ENCODE measurements around the gene GPR84.
A peak's percentile ranks its signal among the peaks of the same experiment; 100 is the strongest.

Gene GPR84

GRCh38 chr12:54364413-54364812 lies at the start of gene GPR84:
TSS of gene GPR84 (minus strand) at chr12:54364486. CDS start at chr12:54363851, 635 bp downstream.
- DNase-seq = peak in 1 of 2 experiments; percentile 43

- peak; percentile 69 to 74 for DNase-seq
These were observed 49.3 kb upstream of the GPR84 start for GRCh38 chr12:54413284-54414190.

- DNase-seq = no peak
These were observed 48.5 kb upstream of the GPR84 start for GRCh38 chr12:54412786-54413185.

GRCh38 chr12:54412348-54412747 lies 48.1 kb upstream of the GPR84 start:
- DNase-seq = no peak

GRCh38 chr12:54411391-54412241 lies 47.3 kb upstream of the GPR84 start:
- peak; percentile 71 to 80 for DNase-seq

GRCh38 chr12:54409267-54409666 lies 45.0 kb upstream of the GPR84 start:
- DNase-seq = no peak

GRCh38 chr12:54407183-54407905 lies 43.1 kb upstream of the GPR84 start:
- no peak for DNase-seq

GRCh38 chr12:54405573-54405972 lies 41.3 kb upstream of the GPR84 start:
- DNase-seq = no peak

- DNase-seq = no peak
These were observed 40.8 kb upstream of the GPR84 start for GRCh38 chr12:54405106-54405505.

GRCh38 chr12:54404061-54405004 lies 40.0 kb upstream of the GPR84 start:
- DNase-seq = peak; percentile 74 to 78

GRCh38 chr12:54401119-54401518 lies 36.8 kb upstream of the GPR84 start:
- DNase-seq = no peak

GRCh38 chr12:54398995-54399793 lies 34.9 kb upstream of the GPR84 start:
- DNase-seq = peak; percentile 94 to 96

- DNase-seq = no peak
These were observed 33.9 kb upstream of the GPR84 start for GRCh38 chr12:54398218-54398617.

GRCh38 chr12:54397157-54397556 lies 32.9 kb upstream of the GPR84 start:
- no peak for DNase-seq

GRCh38 chr12:54395545-54395944 lies 31.3 kb upstream of the GPR84 start:
- no peak for DNase-seq

GRCh38 chr12:54394986-54395385 lies 30.7 kb upstream of the GPR84 start:
- no peak for DNase-seq

GRCh38 chr12:54394281-54394719 lies 30.0 kb upstream of the GPR84 start:
- peak in 1 of 2 experiments; percentile 63 for DNase-seq

- DNase-seq = no peak
These were observed 29.5 kb upstream of the GPR84 start for GRCh38 chr12:54393743-54394142.

- no peak for DNase-seq
These were observed 28.9 kb upstream of the GPR84 start for GRCh38 chr12:54393207-54393609.

GRCh38 chr12:54392485-54393206 lies 28.4 kb upstream of the GPR84 start:
- no peak for DNase-seq

All from activated T-cell treated with anti-CD3 and anti-CD28 coated beads, Interleukin-2, amount 50 U/mL, for 48 hours (primary cell).